Measurements from ENCODE around the gene UFSP2. TPM values are rescaled to one million over a fixed set of nuclear protein-coding genes. Genes with fewer than 3 reads are reported as not detected.

UFSP2 gene
- total RNA-seq, 1 donor from 2014 or later: 27.5 TPM

GRCh38 chr4:185392156-185392555 is 33.6 kb downstream of the UFSP2 start:
- DNase-seq (ENCODE audit: low read depth) (no peak), FAIRE-seq (no peak)
- H3K27ac Mint-ChIP-seq (ENCODE audit: unreplicated experiment): no peak overlapping the region
- H3K4me3 Mint-ChIP-seq (ENCODE audit: unreplicated experiment): no peak overlapping the region
- H3K9me3 Mint-ChIP-seq (ENCODE audit: unreplicated experiment): peaks cover 3% of the 10 kb centered on the region
- no peaks in the 10 kb centered on the region for H3K27me3 Mint-ChIP-seq (ENCODE audit: low read depth, unreplicated experiment)
- Histone ChIP-seq H3K79me2 (ENCODE audit: insufficient read depth, low read length) (no peaks in the 10 kb centered on the region), H3K27ac (ENCODE audit: low read depth, low read length) (no peak overlapping the region), H3K9ac (ENCODE audit: low read length) (no peak overlapping the region), H3K4me2 (ENCODE audit: low read length) (no peak overlapping the region), H3K4me3 (ENCODE audit: insufficient read depth, low read depth, low read length) (no peak overlapping the region), H3K4me1 (ENCODE audit: insufficient read depth, low read length) (peaks cover 8% of the 10 kb centered on the region), H3K27me3 (ENCODE audit: insufficient read depth, low read length) (no peaks in the 10 kb centered on the region), H3K9me3 (ENCODE audit: insufficient read depth, low read depth, low read length) (no peaks in the 10 kb centered on the region), H2AFZ (ENCODE audit: low read depth, low read length) (no peak overlapping the region), H3K36me3 (ENCODE audit: insufficient read depth, low read length) (no peaks in the 10 kb centered on the region), H4K20me1 (ENCODE audit: insufficient read depth, low read length) (no peaks in the 10 kb centered on the region)
- H3K4me1 Mint-ChIP-seq (ENCODE audit: low read depth, unreplicated experiment): peaks cover 5% of the 10 kb centered on the region
- H3K36me3 Mint-ChIP-seq (ENCODE audit: low read depth, unreplicated experiment): peaks cover 9% of the 10 kb centered on the region
- TF ChIP-seq CTCF (IDR thresholded peaks at IDR 0.05; ENCODE audit: insufficient read depth, low read depth, low read length) (no peak), EZH2 (IDR thresholded peaks at IDR 0.05; ENCODE audit: insufficient read depth, low read length) (no peak)

DNA sequence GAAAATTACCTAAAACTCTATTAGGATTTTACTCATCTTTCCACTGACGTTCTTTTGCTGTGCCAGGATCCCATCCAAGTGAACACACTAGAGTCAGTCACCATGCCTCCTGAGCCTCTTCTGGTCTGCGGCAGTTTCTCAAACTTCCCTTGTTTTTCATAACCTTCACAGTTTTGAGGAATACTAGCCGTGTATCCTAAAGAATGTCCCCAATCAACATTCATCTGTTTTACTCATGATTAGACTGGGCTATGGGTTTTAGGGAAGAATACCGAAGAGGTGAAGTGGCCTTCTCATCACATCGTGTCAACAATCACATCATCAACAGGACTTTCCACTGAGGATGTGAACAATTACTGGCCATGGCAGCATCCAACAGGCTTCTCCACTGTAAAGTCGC is 34.8 kb downstream of the UFSP2 start:
- Histone ChIP-seq H3K36me3 (ENCODE audit: insufficient read depth, low read length) (no peaks in the 10 kb centered on the region), H2AFZ (ENCODE audit: low read depth, low read length) (no peak overlapping the region), H3K9me3 (ENCODE audit: insufficient read depth, low read depth, low read length) (no peaks in the 10 kb centered on the region), H3K4me1 (ENCODE audit: insufficient read depth, low read length) (peaks cover 2% of the 10 kb centered on the region), H3K27me3 (ENCODE audit: insufficient read depth, low read length) (no peaks in the 10 kb centered on the region), H3K9ac (ENCODE audit: low read length) (no peak overlapping the region), H3K4me3 (ENCODE audit: insufficient read depth, low read depth, low read length) (no peak overlapping the region), H3K4me2 (ENCODE audit: low read length) (no peak overlapping the region), H3K79me2 (ENCODE audit: insufficient read depth, low read length) (no peaks in the 10 kb centered on the region), H4K20me1 (ENCODE audit: insufficient read depth, low read length) (no peaks in the 10 kb centered on the region), H3K27ac (ENCODE audit: low read depth, low read length) (no peak overlapping the region)
- no peak for FAIRE-seq
- Mint-ChIP-seq H3K9me3 (ENCODE audit: unreplicated experiment) (peaks cover 3% of the 10 kb centered on the region), H3K36me3 (ENCODE audit: low read depth, unreplicated experiment) (peaks cover 9% of the 10 kb centered on the region), H3K27ac (ENCODE audit: unreplicated experiment) (no peak overlapping the region), H3K4me1 (ENCODE audit: low read depth, unreplicated experiment) (peaks cover 4% of the 10 kb centered on the region), H3K4me3 (ENCODE audit: unreplicated experiment) (no peak overlapping the region), H3K27me3 (ENCODE audit: low read depth, unreplicated experiment) (no peaks in the 10 kb centered on the region)
- no peak for DNase-seq (ENCODE audit: low read depth)
- no peak for TF ChIP-seq CTCF (IDR thresholded peaks at IDR 0.05; ENCODE audit: insufficient read depth, low read depth, low read length)
- TF ChIP-seq EZH2 (IDR thresholded peaks at IDR 0.05; ENCODE audit: insufficient read depth, low read length): no peak

DNA sequence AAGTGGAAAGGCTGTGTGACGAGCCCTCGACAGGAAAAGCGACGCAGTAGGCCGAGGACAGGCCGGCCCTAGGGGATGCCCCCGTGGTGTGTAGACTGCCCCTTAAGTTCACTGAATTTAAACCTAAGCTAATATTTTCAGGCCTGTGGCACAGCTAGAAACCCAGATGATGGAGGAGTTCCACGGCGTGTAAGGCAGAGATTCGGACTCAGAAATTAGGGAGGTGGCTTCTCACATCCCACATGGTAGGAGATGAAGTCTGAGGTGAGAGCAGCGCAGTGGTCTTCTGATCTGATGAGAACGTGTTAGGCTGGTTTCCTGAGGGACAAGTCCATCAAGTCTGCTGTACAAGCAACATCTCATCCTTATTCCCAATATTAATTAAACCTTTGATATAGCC is 37.8 kb downstream of the UFSP2 start:
- Mint-ChIP-seq H3K27ac (ENCODE audit: unreplicated experiment) (no peak overlapping the region), H3K36me3 (ENCODE audit: low read depth, unreplicated experiment) (peaks cover 11% of the 10 kb centered on the region), H3K27me3 (ENCODE audit: low read depth, unreplicated experiment) (no peaks in the 10 kb centered on the region)

More for the DNA sequence above, 37.8 kb downstream of the UFSP2 start:
- peaks cover 3% of the 10 kb centered on the region for H3K4me1 Mint-ChIP-seq (ENCODE audit: low read depth, unreplicated experiment)
- H3K36me3 ChIP-seq (ENCODE audit: insufficient read depth, low read length): no peaks in the 10 kb centered on the region
- no peaks in the 10 kb centered on the region for H3K4me1 ChIP-seq (ENCODE audit: insufficient read depth, low read length)
- no peaks in the 10 kb centered on the region for H3K27me3 ChIP-seq (ENCODE audit: insufficient read depth, low read length)
- no peak overlapping the region for H3K9ac ChIP-seq (ENCODE audit: low read length)
- FAIRE-seq (no peak), DNase-seq (ENCODE audit: low read depth) (no peak)
- H3K4me2 ChIP-seq (ENCODE audit: low read length): no peak overlapping the region
- H4K20me1 ChIP-seq (ENCODE audit: insufficient read depth, low read length): no peaks in the 10 kb centered on the region
- H3K4me3 ChIP-seq (ENCODE audit: insufficient read depth, low read depth, low read length): no peak overlapping the region
- no peaks in the 10 kb centered on the region for H3K9me3 ChIP-seq (ENCODE audit: insufficient read depth, low read depth, low read length)
- TF ChIP-seq CTCF (IDR thresholded peaks at IDR 0.05; ENCODE audit: insufficient read depth, low read depth, low read length): no peak
- TF ChIP-seq EZH2 (IDR thresholded peaks at IDR 0.05; ENCODE audit: insufficient read depth, low read length): no peak
- peaks cover 3% of the 10 kb centered on the region for H3K9me3 Mint-ChIP-seq (ENCODE audit: unreplicated experiment)
- no peak overlapping the region for H3K4me3 Mint-ChIP-seq (ENCODE audit: unreplicated experiment)
- no peaks in the 10 kb centered on the region for H3K79me2 ChIP-seq (ENCODE audit: insufficient read depth, low read length)
- H2AFZ ChIP-seq (ENCODE audit: low read depth, low read length): no peak overlapping the region
- no peak overlapping the region for H3K27ac ChIP-seq (ENCODE audit: low read depth, low read length)
